HG02943 (cell line): Measurements from ENCODE around the gene PLLP.
A peak's percentile ranks its signal among the peaks of the same experiment; 100 is the strongest.

Experiments
- ATAC-seq: cut with Tn5 transposase; IDR thresholded peaks from one replicate; pipeline ENCODE4 v1.9.1; 2021; ENCODE audit warnings: mild to moderate bottlenecking, low read depth, moderate library complexity; ENCODE audit not compliant: unreplicated experiment

Gene PLLP

GRCh38 chr16:57303021-57303909, 18.8 kb upstream of the PLLP start:
- ATAC-seq = no peak

GRCh38 chr16:57301126-57301817, 16.8 kb upstream of the PLLP start:
- no peak for ATAC-seq

- ATAC-seq = peak; percentile 89
These were observed 16.1 kb upstream of the PLLP start for GRCh38 chr16:57300387-57301125.

- ATAC-seq = peak; percentile 49
These were observed 15.4 kb upstream of the PLLP start for GRCh38 chr16:57299719-57300386.

- peak; percentile 30 for ATAC-seq
These were observed 14.7 kb upstream of the PLLP start for GRCh38 chr16:57299009-57299718.

- no peak for ATAC-seq
These were observed 13.4 kb upstream of the PLLP start for GRCh38 chr16:57297856-57298255.

GRCh38 chr16:57289391-57290257, 5.2 kb upstream of the PLLP start:
- ATAC-seq = no peak

- ATAC-seq = no peak
These were observed 907 bp upstream of the PLLP start for GRCh38 chr16:57285379-57285778.

- ATAC-seq = no peak
These were observed 486 bp upstream of the PLLP start for GRCh38 chr16:57284952-57285363.

GRCh38 chr16:57283959-57284208, 588 bp downstream of the PLLP start:
- ATAC-seq = no peak

- no peak for ATAC-seq
These were observed 1.1 kb downstream of the PLLP start for GRCh38 chr16:57283214-57283958.

- no peak for ATAC-seq
These were observed 1.8 kb downstream of the PLLP start for GRCh38 chr16:57282510-57283213.

- no peak for ATAC-seq
These were observed 2.7 kb downstream of the PLLP start for GRCh38 chr16:57281791-57282190.

GRCh38 chr16:57279780-57280638, 4.5 kb downstream of the PLLP start:
- ATAC-seq = no peak

GRCh38 chr16:57278494-57278893, 6.0 kb downstream of the PLLP start:
- ATAC-seq = no peak

GRCh38 chr16:57277586-57277985, 6.9 kb downstream of the PLLP start:
- no peak for ATAC-seq

GRCh38 chr16:57276596-57276995, 7.9 kb downstream of the PLLP start:
- ATAC-seq = no peak
